K562 (cell line): ENCODE data around the gene MCAT. TPM values are rescaled to one million over a fixed set of nuclear protein-coding genes. Genes with fewer than 3 reads are reported as not detected.

Experiments
- E2F6 ChIP-seq, 2 experiments: IDR thresholded peaks; 2 replicates each; pipeline ENCODE4 v1.6.1; 2011; ENCODE audit warnings: borderline replicate concordance in 1 of 2, control low read depth in 1 of 2, low read depth in 1 of 2, low read length in 1 of 2, mild to moderate bottlenecking in 1 of 2, mixed read lengths in 1 of 2, moderate library complexity in 1 of 2; ENCODE audit not compliant: insufficient read depth in 1 of 2, insufficient read length in 1 of 2, poor library complexity in 1 of 2, severe bottlenecking in 1 of 2; ENCODE audit errors: extremely low read depth in 1 of 2
- MGA ChIP-seq: fragments of 450-650 bp; IDR thresholded peaks from 2 replicates; pipeline ENCODE4 v1.6.1; 2016; ENCODE audit warnings: mild to moderate bottlenecking, moderate library complexity
- MNT ChIP-seq, 2 experiments: fragments of 450-650 bp; conservative IDR thresholded peaks; 2 replicates each; pipeline ENCODE4 v1.6.1; 2017; ENCODE audit warnings: mild to moderate bottlenecking in 2 of 2, moderate library complexity in 2 of 2
- POLR2G ChIP-seq: fragments of 200-400 bp; formaldehyde crosslinking; IDR thresholded peaks from 2 replicates; pipeline ENCODE4 v1.6.1; 2017; ENCODE audit warnings: low read depth, mild to moderate bottlenecking, antibody characterized with exemption, low read length, moderate library complexity
- SOX6 ChIP-seq: fragments of 450-650 bp; IDR thresholded peaks from 2 replicates; pipeline ENCODE4 v1.6.1; 2014; ENCODE audit warnings: mild to moderate bottlenecking
- TFAP4 ChIP-seq: sonication (generic); formaldehyde crosslinking; IDR thresholded peaks from 2 replicates; pipeline ENCODE4 v1.8.0; 2022; ENCODE audit warnings: missing genetic modification reagents, mild to moderate bottlenecking, moderate library complexity, borderline replicate concordance
- ZNF354B ChIP-seq: fragments of 250-450 bp; sonication (Bioruptor Pico); IDR thresholded peaks from 2 replicates; pipeline ENCODE4 v1.4.0; 2020
- polyA plus RNA-seq, 8 experiments: library from polyadenylated mRNA; depleted of rRNA in 4 of 8; stranded (reverse) in 5 of 8; unstranded in 3 of 8; fragments of >200 nt; fragmentation: Nextera tagmentation in 2 of 8; fragmentation: Illumina TruSeq in 1 of 8; extraction: Ambion mirVana in 2 of 8; extraction: Trizol in 1 of 8; gene quantifications; 2 replicates each; pipeline versions ENCODE4 v1.2.1 to v1.2.3, GENCODE V29; 2011 to 2014; ENCODE audit warnings: inconsistent platforms in 1 of 8, missing spikeins in 1 of 8
- total RNA-seq, 7 experiments: library from RNA; depleted of rRNA in 6 of 7; stranded (reverse); fragments of >200 nt in 6 of 7; fragmentation: Illumina TruSeq in 2 of 7; extraction: Trizol in 2 of 7; gene quantifications; 2 replicates each; pipeline versions ENCODE4 v1.2.1 to v1.2.3, GENCODE V29; 2011 to 2021; ENCODE audit warnings: low replicate concordance in 1 of 7
- TF ChIP-seq, protein P1 (sequence below): IDR thresholded peaks from 2 replicates; pipeline ENCODE4 v1.6.1; 2016; ENCODE audit warnings: missing genetic modification characterization, missing compliant biosample characterization

The MCAT gene
- total and polyA plus RNA-seq, 9 of the 15 experiments (the other 6 are each of a cell fraction or from before 2014, with no cell fraction given) = 3.3 to 27.8 (median 13.9) TPM

DNA sequence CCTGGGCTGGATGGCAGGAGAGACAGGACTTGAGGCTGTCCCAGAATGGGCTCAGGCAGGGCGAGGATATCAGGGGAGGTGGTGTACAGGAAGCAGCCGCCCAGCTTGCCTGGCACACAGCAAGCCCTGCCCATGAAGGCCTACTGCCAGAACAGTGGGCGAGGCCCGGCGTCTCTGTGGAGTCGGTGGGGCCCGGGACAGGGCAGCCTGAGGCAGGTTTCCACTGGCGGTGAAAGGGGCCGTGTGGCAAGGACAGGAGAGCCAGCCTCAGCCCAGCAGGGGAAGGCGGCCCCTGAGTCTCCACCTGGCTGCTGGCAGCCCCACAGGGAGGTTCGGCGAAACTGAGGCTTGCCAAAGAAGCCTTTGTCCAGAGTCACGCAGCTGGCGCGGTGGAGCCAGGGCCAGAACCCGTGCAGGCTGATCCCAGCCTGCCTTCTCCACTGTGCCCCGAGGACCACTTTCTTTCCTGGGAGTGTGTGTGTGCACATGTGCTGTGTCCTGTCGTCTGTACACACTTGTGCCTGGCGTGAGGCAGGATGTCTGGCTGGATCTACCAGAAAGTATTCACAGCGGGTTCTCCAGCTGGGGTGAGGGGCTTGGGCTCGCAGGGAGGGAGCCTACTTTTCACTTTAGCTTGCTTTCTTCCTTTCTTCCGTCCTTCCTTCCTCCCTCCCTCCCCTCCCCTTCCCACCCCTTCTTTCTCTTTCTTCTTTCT, 9.3 kb upstream of the MCAT start (continued):
- peak; percentile 23 for TF ChIP-seq MGA
- no peak for TF ChIP-seq ZNF354B (CRISPR knock-in tag)
- TF ChIP-seq TFAP4 (CRISPR knock-in tag) = 0 out of 2 replicates have a peak, but pooled peaks have one; percentile 8
- TF ChIP-seq SOX6 = no peak
- peak; percentile 54 for TF ChIP-seq POLR2G
- TF ChIP-seq E2F6 (IDR thresholded peaks at IDR 0.05; ENCODE audit: borderline replicate concordance in 1 of 2, extremely low read depth in 1 of 2, insufficient read depth in 1 of 2, insufficient read length in 1 of 2, low read depth in 1 of 2, low read length in 1 of 2, poor library complexity in 1 of 2, severe bottlenecking in 1 of 2) = peak in 1 of 2 experiments; percentile 22
- TF ChIP-seq, protein P1, sequence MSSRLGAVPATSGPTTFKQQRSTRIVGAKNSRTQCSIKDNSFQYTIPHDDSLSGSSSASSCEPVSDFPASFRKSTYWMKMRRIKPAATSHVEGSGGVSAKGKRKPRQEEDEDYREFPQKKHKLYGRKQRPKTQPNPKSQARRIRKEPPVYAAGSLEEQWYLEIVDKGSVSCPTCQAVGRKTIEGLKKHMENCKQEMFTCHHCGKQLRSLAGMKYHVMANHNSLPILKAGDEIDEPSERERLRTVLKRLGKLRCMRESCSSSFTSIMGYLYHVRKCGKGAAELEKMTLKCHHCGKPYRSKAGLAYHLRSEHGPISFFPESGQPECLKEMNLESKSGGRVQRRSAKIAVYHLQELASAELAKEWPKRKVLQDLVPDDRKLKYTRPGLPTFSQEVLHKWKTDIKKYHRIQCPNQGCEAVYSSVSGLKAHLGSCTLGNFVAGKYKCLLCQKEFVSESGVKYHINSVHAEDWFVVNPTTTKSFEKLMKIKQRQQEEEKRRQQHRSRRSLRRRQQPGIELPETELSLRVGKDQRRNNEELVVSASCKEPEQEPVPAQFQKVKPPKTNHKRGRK (tag) = peak; percentile 81
- peak in 1 of 2 experiments; percentile 32; a peak in 1 of 4 replicates for TF ChIP-seq MNT (conservative IDR thresholded peaks at IDR 0.05)
